A673 (cell line): ENCODE measurements around the gene DIO2. TPM values are rescaled to one million over a fixed set of nuclear protein-coding genes. Genes with fewer than 3 reads are reported as not detected.

Experiments used
- BruUV-seq: library from RNA; stranded (reverse); fragments of 400-500 nt; replicated peaks from 2 replicates; lab custom pipeline; 2021; lab: Mats Ljungman, UMichigan
- CTCF ChIA-PET: fragments of 300-600 bp; sonication (Branson Sonifier 250); formaldehyde crosslinking; loops from one replicate; lab custom pipeline; 2022; ENCODE audit warnings: antibody characterized with exemption; lab: Charles Lee
- POLR2A ChIA-PET: fragments of 300-600 bp; sonication (Branson Sonifier 250); formaldehyde crosslinking; loops from one replicate; lab custom pipeline; 2022; ENCODE audit warnings: antibody characterized with exemption; ENCODE audit not compliant: low non-redundant PET; lab: Charles Lee
- DNase-seq: peaks from one replicate; pipeline ENCODE4 v3.0.0-alpha.2; 2015; ENCODE audit warnings: low spot score
- H3K27ac ChIP-seq: fragments of 200-600 bp; sonication (generic); 2 replicates; pipeline ENCODE4 v1.5.1; 2016; ENCODE audit warnings: mixed run types, low read depth, mild to moderate bottlenecking, mixed read lengths, antibody characterized with exemption, low read length; ENCODE audit not compliant: poor library complexity, severe bottlenecking
- H3K27me3 ChIP-seq: fragments of 200-600 bp; sonication (generic); replicated peaks from 2 replicates; pipeline ENCODE4 v1.6.1; 2017; ENCODE audit warnings: mixed run types, low read depth, mild to moderate bottlenecking, mixed read lengths, antibody characterized with exemption, low read length; ENCODE audit not compliant: insufficient read depth, poor library complexity
- H3K36me3 ChIP-seq: fragments of 200-600 bp; sonication (generic); 2 replicates; pipeline ENCODE4 v1.6.1; 2016; ENCODE audit warnings: mixed run types, mild to moderate bottlenecking, mixed read lengths, antibody characterized with exemption, low read length; ENCODE audit not compliant: insufficient read depth, poor library complexity, severe bottlenecking
- H3K4me1 ChIP-seq: fragments of 200-600 bp; sonication (generic); 2 replicates; pipeline ENCODE4 v1.6.1; 2017; ENCODE audit warnings: mixed run types, mild to moderate bottlenecking, mixed read lengths, antibody characterized with exemption, low read length; ENCODE audit not compliant: insufficient read depth, poor library complexity, severe bottlenecking
- H3K4me3 ChIP-seq: fragments of 200-600 bp; sonication (generic); 2 replicates; pipeline ENCODE4 v1.5.1; 2016; ENCODE audit warnings: low read depth, mixed run types, mild to moderate bottlenecking, mixed read lengths, low read length; ENCODE audit not compliant: poor library complexity, severe bottlenecking
- H3K9me3 ChIP-seq: fragments of 200-600 bp; sonication (generic); 2 replicates; pipeline ENCODE4 v1.6.1; 2016; ENCODE audit warnings: mixed run types, low read depth, mild to moderate bottlenecking, mixed read lengths, antibody characterized with exemption, low read length; ENCODE audit not compliant: poor library complexity, severe bottlenecking
- CTCF ChIP-seq: fragments of 300-800, 200-600 bp; sonication (generic); conservative IDR thresholded peaks from 2 replicates; pipeline ENCODE4 v1.5.1; 2017; ENCODE audit warnings: low read depth, mild to moderate bottlenecking, antibody characterized with exemption, low read length, moderate library complexity, mixed read lengths
- EZH2 ChIP-seq: fragments of 200-600 bp; sonication (generic); IDR thresholded peaks from 2 replicates; pipeline ENCODE4 v1.6.1; 2017; ENCODE audit warnings: borderline replicate concordance, low read depth, mild to moderate bottlenecking, mixed read lengths, antibody characterized with exemption, low read length; ENCODE audit not compliant: poor library complexity, severe bottlenecking
- intact Hi-C: fragments of 100-400 bp; cut with micrococcal nuclease; formaldehyde crosslinking; loops from one replicate; pipeline ENCODE4 v1.10.0; 2022; ENCODE audit not compliant: unreplicated experiment
- total RNA-seq: library from RNA; stranded (reverse); gene quantifications from 2 replicates; pipeline ENCODE4 v1.2.3, GENCODE V29; 2021

The DIO2 gene
- total RNA-seq, 1 experiment from 2014 or later, result 0.09 TPM

GRCh38 chr14:80176893-80177292 is 34.4 kb downstream of the DIO2 start:
- no peak overlapping the region for H3K4me3 ChIP-seq
- H3K27ac ChIP-seq, result no peak overlapping the region
- no peaks in the 10 kb centered on the region for H3K36me3 ChIP-seq
- DNase-seq, result no peak
- ChIA-PET CTCF (no interaction called here), POLR2A (no interaction called here)
- TF ChIP-seq CTCF (no peak), EZH2 (no peak)
- H3K9me3 ChIP-seq, result no peaks in the 10 kb centered on the region
- no peaks in the 10 kb centered on the region for H3K4me1 ChIP-seq
- no peaks in the 10 kb centered on the region for H3K27me3 ChIP-seq
- intact Hi-C loops, result no loop called here
- BruUV-seq, result no TSS peak

GRCh38 chr14:80172375-80173051 is 38.8 kb downstream of the DIO2 start:
- POLR2A ChIA-PET, result no interaction called here
- CTCF ChIA-PET, result no interaction called here
- Histone ChIP-seq H3K4me3 (no peak overlapping the region), H3K27me3 (no peaks in the 10 kb centered on the region), H3K9me3 (no peaks in the 10 kb centered on the region), H3K4me1 (no peaks in the 10 kb centered on the region), H3K27ac (no peak overlapping the region), H3K36me3 (no peaks in the 10 kb centered on the region)
- no TSS peak for BruUV-seq
- intact Hi-C loops, result no loop called here
- TF ChIP-seq CTCF (no peak), EZH2 (no peak)
- DNase-seq, result no peak

GRCh38 chr14:80167793-80168448 is 43.4 kb downstream of the DIO2 start:
- BruUV-seq, result no TSS peak
- no peak overlapping the region for H3K4me3 ChIP-seq
- H3K4me1 ChIP-seq, result no peaks in the 10 kb centered on the region
- POLR2A ChIA-PET, result no interaction called here
- no peak for DNase-seq
- intact Hi-C loops, result no loop called here
- H3K36me3 ChIP-seq, result no peaks in the 10 kb centered on the region
- no peaks in the 10 kb centered on the region for H3K9me3 ChIP-seq
- CTCF ChIA-PET, result no interaction called here
- no peak for TF ChIP-seq EZH2
- H3K27me3 ChIP-seq, result no peaks in the 10 kb centered on the region
- H3K27ac ChIP-seq, result no peak overlapping the region
